GM23338 (cell line): Measurements from ENCODE around the gene RIT1. TPM values are rescaled to one million over a fixed set of nuclear protein-coding genes. Genes with fewer than 3 reads are reported as not detected.
A peak's percentile ranks its signal among the peaks of the same experiment; 100 is the strongest.

Experiments
- ATAC-seq: fragments of 200-7000 bp; cut with Tn5 transposase; 3 replicates; pipeline ENCODE4 v1.9.1; 2020
- DNase-seq: peaks from one replicate; pipeline ENCODE4 v3.0.0-alpha.2; 2015; ENCODE audit warnings: low spot score
- H2AFZ ChIP-seq: fragments of 200-600 bp; sonication (generic); 2 replicates; pipeline ENCODE4 v1.8.0; 2016; ENCODE audit warnings: antibody characterized with exemption, mild to moderate bottlenecking, moderate library complexity
- H3F3A ChIP-seq: fragments of 200-600 bp; sonication (generic); replicated peaks from 2 replicates; pipeline ENCODE4 v1.8.0; 2017; ENCODE audit warnings: antibody characterized with exemption, mixed run types, low read depth
- H3K27ac ChIP-seq: fragments of 200-600 bp; sonication (generic); 2 replicates; pipeline ENCODE4 v1.6.1; 2016; ENCODE audit warnings: low read depth
- H3K27me3 ChIP-seq: fragments of 200-600 bp; sonication (generic); 2 replicates; pipeline ENCODE4 v1.8.0; 2016; ENCODE audit warnings: mild to moderate bottlenecking, mixed run types, moderate library complexity; ENCODE audit not compliant: insufficient read depth
- H3K36me3 ChIP-seq: fragments of 200-600 bp; sonication (generic); 2 replicates; pipeline ENCODE4 v1.8.0; 2016; ENCODE audit warnings: mild to moderate bottlenecking; ENCODE audit not compliant: insufficient read depth
- H3K4me1 ChIP-seq: fragments of 200-600 bp; sonication (generic); 2 replicates; pipeline ENCODE4 v1.8.0; 2016; ENCODE audit warnings: mild to moderate bottlenecking, moderate library complexity; ENCODE audit not compliant: insufficient read depth
- H3K4me2 ChIP-seq: fragments of 200-600 bp; sonication (generic); 2 replicates; pipeline ENCODE4 v1.7.1; 2017; ENCODE audit warnings: mixed run types
- H3K4me3 ChIP-seq: fragments of 200-600 bp; sonication (generic); 2 replicates; pipeline ENCODE4 v1.6.1; 2016; ENCODE audit warnings: mixed run types
- H3K79me2 ChIP-seq: fragments of 200-600 bp; sonication (generic); replicated peaks from 2 replicates; pipeline ENCODE4 v1.8.0; 2017; ENCODE audit warnings: mild to moderate bottlenecking; ENCODE audit not compliant: insufficient read depth
- H3K9me2 ChIP-seq: fragments of 200-600 bp; sonication (generic); 2 replicates; pipeline ENCODE4 v1.8.0; 2017; ENCODE audit not compliant: insufficient read depth
- H4K20me1 ChIP-seq: fragments of 200-600 bp; sonication (generic); replicated peaks from 2 replicates; pipeline ENCODE4 v1.8.0; 2017; ENCODE audit warnings: mild to moderate bottlenecking; ENCODE audit not compliant: insufficient read depth
- H3K27ac Mint-ChIP-seq: 2 replicates; pipeline ENCODE4 v1.8.0; 2020; ENCODE audit warnings: inconsistent platforms, mild to moderate bottlenecking, moderate library complexity, mixed read lengths
- H3K27me3 Mint-ChIP-seq: 3 replicates; pipeline ENCODE4 v1.8.0; 2022; ENCODE audit warnings: low read depth, mild to moderate bottlenecking, moderate library complexity, mixed read lengths, inconsistent platforms; ENCODE audit not compliant: insufficient read depth, poor library complexity
- H3K36me3 Mint-ChIP-seq: 3 replicates; pipeline ENCODE4 v1.8.0; 2021; ENCODE audit warnings: low read depth, mild to moderate bottlenecking, inconsistent platforms, moderate library complexity, mixed read lengths
- H3K4me1 Mint-ChIP-seq: 3 replicates; pipeline ENCODE4 v1.8.0; 2020; ENCODE audit warnings: mild to moderate bottlenecking, inconsistent platforms, mixed read lengths
- H3K4me3 Mint-ChIP-seq: 3 replicates; pipeline ENCODE4 v1.8.0; 2021; ENCODE audit warnings: moderate library complexity, mild to moderate bottlenecking, inconsistent platforms, mixed read lengths
- H3K9me3 Mint-ChIP-seq: 3 replicates; pipeline ENCODE4 v1.8.0; 2020; ENCODE audit warnings: moderate library complexity, mild to moderate bottlenecking, inconsistent platforms, mixed read lengths
- CREB1 ChIP-seq: fragments of 250-450 bp; sonication (Bioruptor Pico); IDR thresholded peaks from 2 replicates; pipeline ENCODE4 v1.5.0; 2020; ENCODE audit warnings: low read depth, mild to moderate bottlenecking, moderate library complexity
- JUNB ChIP-seq: IDR thresholded peaks from one replicate; pipeline ENCODE4 v1.6.1; 2016; ENCODE audit warnings: antibody characterized with exemption; ENCODE audit not compliant: unreplicated experiment
- REST ChIP-seq: IDR thresholded peaks from one replicate; pipeline ENCODE4 v1.6.1; 2018; ENCODE audit warnings: antibody characterized with exemption; ENCODE audit not compliant: unreplicated experiment
- STAT1 ChIP-seq: IDR thresholded peaks from one replicate; pipeline ENCODE4 v1.6.1; 2016; ENCODE audit warnings: antibody characterized with exemption; ENCODE audit not compliant: unreplicated experiment
- ZNF331 ChIP-seq: fragments of 250-450 bp; sonication (Bioruptor Pico); IDR thresholded peaks from 2 replicates; pipeline ENCODE4 v1.5.0; 2020; ENCODE audit warnings: low read depth, mild to moderate bottlenecking, moderate library complexity
- polyA plus RNA-seq: library from polyadenylated mRNA; unstranded; fragments of >200 nt; fragmentation: Nextera tagmentation; extraction: Ambion mirVana; gene quantifications from 2 replicates; pipeline ENCODE4 v1.2.1, GENCODE V29; 2016
- total RNA-seq: library from RNA; depleted of rRNA; stranded (reverse); fragments of >200 nt; shearing (Covaris generic); gene quantifications from 2 replicates; pipeline ENCODE4 v1.2.3, GENCODE V29; 2014
- TF ChIP-seq, protein P1 (sequence below): IDR thresholded peaks from 2 replicates; pipeline ENCODE4 v1.6.1; 2016; ENCODE audit warnings: antibody characterized with exemption

The RIT1 gene
- total and polyA plus RNA-seq, 2 experiments from 2014 or later, result 21.5 to 24.4 TPM

DNA sequence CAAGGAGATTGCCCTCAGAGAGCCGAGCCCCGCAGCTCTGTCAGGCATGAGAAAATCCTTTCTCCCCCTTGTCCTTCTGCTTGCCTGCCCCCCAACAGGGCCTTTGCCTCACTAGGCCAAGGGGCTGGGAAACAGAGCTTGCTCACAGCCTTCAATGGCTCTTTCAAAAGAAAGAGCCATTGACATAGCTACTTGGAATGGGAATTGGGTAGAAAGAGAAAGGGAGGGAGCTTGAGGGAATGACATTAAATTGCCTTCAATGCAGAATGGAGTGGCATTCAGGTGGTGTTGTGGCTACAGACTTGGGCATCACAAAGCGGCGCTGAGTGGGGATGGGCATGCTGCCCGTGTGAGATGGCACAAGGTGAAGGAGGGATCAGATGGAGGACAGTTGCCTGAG is 38.6 kb downstream of the RIT1 start:
- Histone ChIP-seq H3K4me2 (no peak overlapping the region), H3K27ac (0 out of 2 replicates have a peak overlapping the region, but pooled peaks have one; percentile 14), H3F3A (no peaks in the 10 kb centered on the region), H3K4me1 (no peaks in the 10 kb centered on the region), H2AFZ (no peak overlapping the region), H3K79me2 (no peaks in the 10 kb centered on the region), H3K9me2 (0 out of 2 replicates have a peak, but pooled peaks cover 4% of the 10 kb centered on the region), H3K4me3 (no peak overlapping the region), H4K20me1 (no peaks in the 10 kb centered on the region; the same call in 1 of the 2 replicates), H3K36me3 (no peaks in the 10 kb centered on the region), H3K27me3 (no peaks in the 10 kb centered on the region)
- no peak for TF ChIP-seq STAT1
- Mint-ChIP-seq H3K9me3 (no peaks in the 10 kb centered on the region; the same call in 2 of the 3 replicates), H3K36me3 (no peaks in the 10 kb centered on the region; the same call in 2 of the 3 replicates), H3K4me1 (no peaks in the 10 kb centered on the region), H3K4me3 (no peak overlapping the region), H3K27ac (no peak overlapping the region), H3K27me3 (peaks cover 4% of the 10 kb centered on the region)
- no peak for ATAC-seq
- DNase-seq, result no peak

DNA sequence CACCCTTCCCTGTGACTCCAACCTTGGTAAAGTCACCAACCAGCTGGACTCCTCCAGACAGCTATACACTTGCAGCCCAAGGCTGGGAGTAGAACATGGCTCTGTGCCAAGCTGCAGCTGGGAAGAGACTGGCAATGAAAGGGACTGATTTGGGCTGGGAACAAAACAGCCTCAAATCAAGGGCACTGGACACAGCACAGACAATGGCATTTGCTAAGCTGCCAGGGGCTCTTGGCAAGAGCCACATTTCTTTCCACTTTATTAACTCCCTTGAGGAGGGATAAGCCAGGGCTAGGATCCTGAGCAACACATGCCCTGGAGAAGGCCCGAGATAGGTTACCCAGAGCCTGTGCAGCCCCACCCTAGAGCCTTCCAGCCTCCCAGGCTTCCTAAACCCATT is 39.8 kb downstream of the RIT1 start:
- TF ChIP-seq, protein P1, sequence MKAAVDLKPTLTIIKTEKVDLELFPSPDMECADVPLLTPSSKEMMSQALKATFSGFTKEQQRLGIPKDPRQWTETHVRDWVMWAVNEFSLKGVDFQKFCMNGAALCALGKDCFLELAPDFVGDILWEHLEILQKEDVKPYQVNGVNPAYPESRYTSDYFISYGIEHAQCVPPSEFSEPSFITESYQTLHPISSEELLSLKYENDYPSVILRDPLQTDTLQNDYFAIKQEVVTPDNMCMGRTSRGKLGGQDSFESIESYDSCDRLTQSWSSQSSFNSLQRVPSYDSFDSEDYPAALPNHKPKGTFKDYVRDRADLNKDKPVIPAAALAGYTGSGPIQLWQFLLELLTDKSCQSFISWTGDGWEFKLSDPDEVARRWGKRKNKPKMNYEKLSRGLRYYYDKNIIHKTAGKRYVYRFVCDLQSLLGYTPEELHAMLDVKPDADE, result no peak
- TF ChIP-seq ZNF331 (CRISPR knock-in tag) (no peak), REST (no peak)
- Mint-ChIP-seq H3K27ac (no peak overlapping the region), H3K36me3 (no peaks in the 10 kb centered on the region; the same call in 2 of the 3 replicates), H3K9me3 (no peaks in the 10 kb centered on the region; the same call in 2 of the 3 replicates), H3K27me3 (peaks cover 4% of the 10 kb centered on the region), H3K4me3 (no peak overlapping the region), H3K4me1 (no peaks in the 10 kb centered on the region)
- no peaks in the 10 kb centered on the region for H3K27me3 ChIP-seq
- no peak overlapping the region for H3K27ac ChIP-seq
- no peak overlapping the region for H3K4me2 ChIP-seq
- H3K4me1 ChIP-seq, result no peaks in the 10 kb centered on the region
- 0 out of 2 replicates have a peak, but pooled peaks cover 4% of the 10 kb centered on the region for H3K9me2 ChIP-seq
- H2AFZ ChIP-seq, result no peak overlapping the region
- no peaks in the 10 kb centered on the region for H3F3A ChIP-seq
- no peaks in the 10 kb centered on the region for H3K79me2 ChIP-seq
- no peak for DNase-seq
- H3K4me3 ChIP-seq, result no peak overlapping the region
- H4K20me1 ChIP-seq, result no peaks in the 10 kb centered on the region; the same call in 1 of the 2 replicates
- H3K36me3 ChIP-seq, result no peaks in the 10 kb centered on the region
- ATAC-seq, result no peak

- Mint-ChIP-seq H3K4me1 (no peaks in the 10 kb centered on the region), H3K27ac (no peak overlapping the region), H3K9me3 (no peaks in the 10 kb centered on the region; the same call in 2 of the 3 replicates), H3K4me3 (no peak overlapping the region), H3K27me3 (peaks cover 2% of the 10 kb centered on the region), H3K36me3 (no peaks in the 10 kb centered on the region; the same call in 2 of the 3 replicates)
- no peaks in the 10 kb centered on the region for H3K27me3 ChIP-seq
- DNase-seq, result no peak
- no peak for ATAC-seq
- H4K20me1 ChIP-seq, result no peaks in the 10 kb centered on the region; the same call in 1 of the 2 replicates
- no peaks in the 10 kb centered on the region for H3K36me3 ChIP-seq
- no peaks in the 10 kb centered on the region for H3K79me2 ChIP-seq
- H3K9me2 ChIP-seq, result 0 out of 2 replicates have a peak, but pooled peaks cover 4% of the 10 kb centered on the region
- no peak overlapping the region for H2AFZ ChIP-seq
- no peaks in the 10 kb centered on the region for H3F3A ChIP-seq
- H3K4me3 ChIP-seq, result no peak overlapping the region
- H3K4me2 ChIP-seq, result no peak overlapping the region
- no peak overlapping the region for H3K27ac ChIP-seq
- H3K4me1 ChIP-seq, result no peaks in the 10 kb centered on the region
- TF ChIP-seq JUNB (no peak), CREB1 (CRISPR knock-in tag) (no peak)
- TF ChIP-seq, protein P1, result no peak
These were observed 43.4 kb downstream of the RIT1 start for GRCh38 chr1:155867766-155868165.
